DOHH2 (cell line): ENCODE measurements around the gene GPRC5A.

Source experiments
- H3F3A ChIP-seq: fragments of 200-600 bp; sonication (generic), shearing (Covaris generic); 2 replicates; pipeline ENCODE4 v1.6.0; 2016; ENCODE audit warnings: antibody characterized with exemption, mild to moderate bottlenecking; ENCODE audit not compliant: control insufficient read depth, insufficient read depth
- H3K27ac ChIP-seq: fragments of 200-600 bp; sonication (generic); 2 replicates; pipeline ENCODE4 v1.5.1; 2014; ENCODE audit warnings: low read depth, mild to moderate bottlenecking, low read length, moderate library complexity
- H3K27me3 ChIP-seq: fragments of 200-600 bp; sonication (generic); 2 replicates; pipeline ENCODE4 v1.6.1; 2014; ENCODE audit warnings: mild to moderate bottlenecking, low read length, mixed read lengths; ENCODE audit not compliant: control insufficient read depth
- H3K36me3 ChIP-seq: fragments of 200-600 bp; sonication (generic); 2 replicates; pipeline ENCODE4 v1.6.1; 2014; ENCODE audit warnings: mild to moderate bottlenecking, low read length, moderate library complexity, mixed read lengths; ENCODE audit not compliant: control insufficient read depth
- H3K4me1 ChIP-seq: fragments of 200-600 bp; sonication (generic); 2 replicates; pipeline ENCODE4 v1.6.1; 2014; ENCODE audit warnings: mild to moderate bottlenecking, low read length, mixed read lengths; ENCODE audit not compliant: control insufficient read depth
- H3K4me2 ChIP-seq: fragments of 200-600 bp; sonication (generic); 2 replicates; pipeline ENCODE4 v1.6.0; 2014; ENCODE audit warnings: mild to moderate bottlenecking, low read length, moderate library complexity
- H3K4me3 ChIP-seq: fragments of 200-600 bp; sonication (generic); 2 replicates; pipeline ENCODE4 v1.5.1; 2014; ENCODE audit warnings: mild to moderate bottlenecking, low read length, mixed read lengths
- H3K79me2 ChIP-seq: fragments of 200-600 bp; sonication (generic); 2 replicates; pipeline ENCODE4 v1.6.1; 2014; ENCODE audit warnings: mild to moderate bottlenecking, low read length, mixed read lengths; ENCODE audit not compliant: control insufficient read depth
- H3K9me2 ChIP-seq: fragments of 200-600 bp; sonication (generic); replicated peaks from 2 replicates; pipeline ENCODE4 v1.6.1; 2014; ENCODE audit warnings: mild to moderate bottlenecking, low read length, mixed read lengths; ENCODE audit not compliant: control insufficient read depth
- H3K9me3 ChIP-seq: fragments of 200-600 bp; sonication (generic); 2 replicates; pipeline ENCODE4 v1.6.1; 2014; ENCODE audit warnings: antibody characterized with exemption, low read length, mixed read lengths; ENCODE audit not compliant: control insufficient read depth, insufficient read depth
- H4K20me1 ChIP-seq: fragments of 200-600 bp; sonication (generic); 2 replicates; pipeline ENCODE4 v1.6.0; 2014; ENCODE audit warnings: low read depth, mild to moderate bottlenecking, antibody characterized with exemption, low read length, moderate library complexity; ENCODE audit not compliant: control insufficient read depth, insufficient read depth
- EZH2phosphoT487 ChIP-seq: fragments of 200-600 bp; sonication (generic); IDR thresholded peaks from 2 replicates; pipeline ENCODE4 v1.6.1; 2017; ENCODE audit warnings: borderline replicate concordance, mild to moderate bottlenecking, antibody characterized with exemption, low read length, moderate library complexity, mixed read lengths
- TF ChIP-seq, protein P1 (sequence below): fragments of 200-600 bp; sonication (generic); IDR thresholded peaks from one replicate; pipeline ENCODE4 v1.5.1; 2014; ENCODE audit warnings: antibody characterized with exemption, mild to moderate bottlenecking, low read depth, low read length; ENCODE audit not compliant: poor library complexity, severe bottlenecking

The GPRC5A gene

GRCh38 chr12:12887471-12887870, 3.9 kb upstream of the GPRC5A start:
- no peaks in the 10 kb centered on the region for H3K4me1 ChIP-seq
- H3K9me3 ChIP-seq = no peaks in the 10 kb centered on the region
- no peaks in the 10 kb centered on the region for H3K36me3 ChIP-seq
- H3K27me3 ChIP-seq = peaks cover 44% of the 10 kb centered on the region
- H3K27ac ChIP-seq = no peak overlapping the region
- no peak overlapping the region for H3K4me2 ChIP-seq
- H3F3A ChIP-seq = no peaks in the 10 kb centered on the region
- TF ChIP-seq, protein P1, sequence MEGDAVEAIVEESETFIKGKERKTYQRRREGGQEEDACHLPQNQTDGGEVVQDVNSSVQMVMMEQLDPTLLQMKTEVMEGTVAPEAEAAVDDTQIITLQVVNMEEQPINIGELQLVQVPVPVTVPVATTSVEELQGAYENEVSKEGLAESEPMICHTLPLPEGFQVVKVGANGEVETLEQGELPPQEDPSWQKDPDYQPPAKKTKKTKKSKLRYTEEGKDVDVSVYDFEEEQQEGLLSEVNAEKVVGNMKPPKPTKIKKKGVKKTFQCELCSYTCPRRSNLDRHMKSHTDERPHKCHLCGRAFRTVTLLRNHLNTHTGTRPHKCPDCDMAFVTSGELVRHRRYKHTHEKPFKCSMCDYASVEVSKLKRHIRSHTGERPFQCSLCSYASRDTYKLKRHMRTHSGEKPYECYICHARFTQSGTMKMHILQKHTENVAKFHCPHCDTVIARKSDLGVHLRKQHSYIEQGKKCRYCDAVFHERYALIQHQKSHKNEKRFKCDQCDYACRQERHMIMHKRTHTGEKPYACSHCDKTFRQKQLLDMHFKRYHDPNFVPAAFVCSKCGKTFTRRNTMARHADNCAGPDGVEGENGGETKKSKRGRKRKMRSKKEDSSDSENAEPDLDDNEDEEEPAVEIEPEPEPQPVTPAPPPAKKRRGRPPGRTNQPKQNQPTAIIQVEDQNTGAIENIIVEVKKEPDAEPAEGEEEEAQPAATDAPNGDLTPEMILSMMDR = no peak
- no peaks in the 10 kb centered on the region for H3K9me2 ChIP-seq
- H3K79me2 ChIP-seq = no peaks in the 10 kb centered on the region
- H3K4me3 ChIP-seq = no peak overlapping the region
- H4K20me1 ChIP-seq = no peaks in the 10 kb centered on the region

- Histone ChIP-seq H3F3A (no peaks in the 10 kb centered on the region), H3K9me3 (no peaks in the 10 kb centered on the region), H3K4me3 (no peak overlapping the region), H3K9me2 (no peaks in the 10 kb centered on the region), H3K4me2 (no peak overlapping the region), H3K79me2 (no peaks in the 10 kb centered on the region), H3K36me3 (no peaks in the 10 kb centered on the region), H3K27ac (no peak overlapping the region), H4K20me1 (no peaks in the 10 kb centered on the region), H3K4me1 (no peaks in the 10 kb centered on the region), H3K27me3 (peaks cover 51% of the 10 kb centered on the region)
- TF ChIP-seq, protein P1 = no peak
- no peak for TF ChIP-seq EZH2phosphoT487
These were observed 1.7 kb upstream of the GPRC5A start for GRCh38 chr12:12889701-12890100.

GRCh38 chr12:12890543-12891079, 751 bp upstream of the GPRC5A start:
- no peaks in the 10 kb centered on the region for H3K9me3 ChIP-seq
- no peaks in the 10 kb centered on the region for H4K20me1 ChIP-seq
- no peak overlapping the region for H3K4me2 ChIP-seq
- no peaks in the 10 kb centered on the region for H3K9me2 ChIP-seq
- no peaks in the 10 kb centered on the region for H3K79me2 ChIP-seq
- no peaks in the 10 kb centered on the region for H3K36me3 ChIP-seq
- no peak overlapping the region for H3K27ac ChIP-seq
- no peak overlapping the region for H3K4me3 ChIP-seq
- no peaks in the 10 kb centered on the region for H3F3A ChIP-seq
- no peaks in the 10 kb centered on the region for H3K4me1 ChIP-seq
- TF ChIP-seq, protein P1 = no peak
- no peak for TF ChIP-seq EZH2phosphoT487
- H3K27me3 ChIP-seq = peaks cover 51% of the 10 kb centered on the region
